NT2/D1 (cell line): ENCODE data around the gene PGPEP1.

ENCODE experiments used
- SUZ12 ChIP-seq: IDR thresholded peaks from 2 replicates; pipeline ENCODE4 v1.6.1; 2011; ENCODE audit not compliant: insufficient read length, insufficient read depth; ENCODE audit errors: extremely low read depth
- ZNF274 ChIP-seq: IDR thresholded peaks from 2 replicates; pipeline ENCODE4 v1.6.1; 2011; ENCODE audit warnings: mild to moderate bottlenecking, low read depth, low read length

DNA sequence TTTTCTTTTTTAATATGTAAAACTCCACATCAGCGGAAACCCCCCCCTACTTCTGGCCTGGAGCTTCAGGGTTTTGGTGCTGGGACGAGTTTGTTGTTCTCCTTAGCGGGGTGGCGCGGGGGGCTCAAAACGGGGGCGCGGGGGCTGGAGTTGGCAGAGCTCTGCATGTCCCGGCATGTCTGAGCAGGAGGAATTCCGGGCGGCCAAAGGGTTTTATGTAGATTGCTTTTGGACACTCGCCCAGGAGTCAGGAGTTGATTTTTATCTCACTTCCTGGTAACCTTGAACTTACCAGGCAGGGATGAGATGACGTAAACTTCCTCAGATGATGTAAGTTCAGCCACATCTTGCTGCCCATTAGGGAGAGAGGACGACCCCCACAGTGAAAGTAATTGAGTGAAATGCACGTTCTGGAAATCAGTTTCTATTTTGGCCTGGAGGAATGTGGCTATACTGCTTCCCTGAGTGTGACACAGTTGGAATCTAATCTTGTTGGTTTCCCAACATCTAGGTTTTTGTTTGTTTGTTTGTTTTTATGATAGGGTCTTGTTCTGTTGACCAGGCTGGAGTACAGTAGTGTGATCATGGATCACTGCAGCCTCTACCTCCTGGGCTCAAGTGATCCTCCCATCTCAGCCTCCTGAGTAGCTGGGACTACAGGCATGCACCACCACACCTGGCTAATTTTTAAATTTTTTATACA lies 24.6 kb downstream of the PGPEP1 start:
- TF ChIP-seq ZNF274: no peak
- no peak for TF ChIP-seq SUZ12
